H7 (cell line): ENCODE results near the gene HMGB4. TPM values are rescaled to one million over a fixed set of nuclear protein-coding genes. Genes with fewer than 3 reads are reported as not detected.
A peak's percentile ranks its signal among the peaks of the same experiment; 100 is the strongest.

Source experiments
- DNase-seq: peaks from one replicate; pipeline ENCODE4 v3.0.0; 2012
- H3K27me3 ChIP-seq: 2 replicates; pipeline ENCODE4 v1.6.0; 2011; ENCODE audit warnings: mild to moderate bottlenecking, low read length; ENCODE audit not compliant: control insufficient read depth, insufficient read depth
- H3K36me3 ChIP-seq: replicated peaks from 2 replicates; pipeline ENCODE4 v1.5.1; 2011; ENCODE audit warnings: low read length; ENCODE audit not compliant: control insufficient read depth, insufficient read depth
- H3K4me3 ChIP-seq: 2 replicates; pipeline ENCODE4 v1.5.1; 2011; ENCODE audit warnings: low read depth, mild to moderate bottlenecking, control low read depth, low read length, moderate library complexity; ENCODE audit not compliant: insufficient read depth
- total RNA-seq: library from RNA; depleted of rRNA; stranded (reverse); fragments of >200 nt; shearing (Covaris generic); gene quantifications from 2 replicates; pipeline ENCODE4 v1.2.3, GENCODE V29; 2014

The HMGB4 gene
- total RNA-seq, 1 experiment from 2014 or later: not detected

DNA sequence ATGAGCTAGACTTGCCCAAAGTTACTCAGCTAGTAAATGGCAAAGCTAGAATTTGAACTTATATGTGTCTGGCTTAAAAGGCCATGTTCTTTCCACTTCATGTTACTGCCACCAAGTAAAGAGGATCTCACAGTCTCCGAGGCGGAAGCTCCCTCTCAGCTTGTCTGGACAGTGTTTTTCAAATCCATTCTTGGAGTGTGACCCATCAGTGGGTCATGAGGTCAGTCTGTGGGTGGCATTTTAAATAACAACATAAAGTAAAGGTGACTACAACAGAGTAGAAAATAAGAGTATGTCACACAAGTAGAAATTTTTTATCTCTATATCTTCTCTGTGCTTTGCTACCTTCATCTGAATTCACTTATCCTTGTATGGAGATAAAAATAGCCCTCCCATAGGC lies 3.2 kb upstream of the HMGB4 start:
- Histone ChIP-seq H3K4me3 (no peak overlapping the region), H3K27me3 (no peaks in the 10 kb centered on the region), H3K36me3 (no peaks in the 10 kb centered on the region)
- DNase-seq: no peak

DNA sequence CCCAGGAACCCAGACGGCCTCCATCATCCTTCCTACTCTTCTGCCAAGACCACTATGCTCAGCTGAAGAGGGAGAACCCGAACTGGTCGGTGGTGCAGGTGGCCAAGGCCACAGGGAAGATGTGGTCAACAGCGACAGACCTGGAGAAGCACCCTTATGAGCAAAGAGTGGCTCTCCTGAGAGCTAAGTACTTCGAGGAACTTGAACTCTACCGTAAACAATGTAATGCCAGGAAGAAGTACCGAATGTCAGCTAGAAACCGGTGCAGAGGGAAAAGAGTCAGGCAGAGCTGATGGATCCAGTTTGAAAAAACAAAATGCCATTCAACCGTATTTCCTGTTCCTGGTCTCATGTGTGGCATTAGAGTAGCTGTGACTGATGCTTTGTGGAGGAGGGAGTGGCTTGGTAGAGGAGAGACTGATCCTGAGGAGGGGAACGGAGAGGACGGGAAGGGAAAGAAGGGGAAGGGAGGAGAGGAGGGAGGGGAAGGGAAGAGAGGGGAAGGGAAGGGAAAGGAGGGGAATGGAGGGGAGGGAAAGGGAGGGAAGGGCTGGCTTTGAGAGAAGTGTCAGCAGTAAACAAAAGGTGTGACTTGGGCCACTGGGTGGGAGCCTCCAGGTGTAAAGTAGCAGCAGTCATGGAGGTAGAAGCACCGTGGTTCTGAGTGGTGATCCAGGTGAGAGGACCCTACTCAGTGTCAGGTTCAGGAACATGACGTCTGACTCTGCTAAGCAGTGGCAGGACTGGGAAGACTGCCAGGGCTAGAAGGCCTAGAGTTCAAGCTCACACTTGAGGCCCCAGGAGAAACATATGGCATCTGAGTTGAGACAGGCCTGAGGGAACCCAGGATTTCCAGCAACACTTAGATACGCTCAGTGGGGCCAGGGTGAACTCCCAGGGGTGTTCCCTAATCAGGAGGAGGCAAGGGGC lies 846 bp downstream of the HMGB4 start:
- Histone ChIP-seq H3K4me3 (no peak overlapping the region), H3K27me3 (no peaks in the 10 kb centered on the region), H3K36me3 (no peaks in the 10 kb centered on the region)
- DNase-seq: no peak

DNA sequence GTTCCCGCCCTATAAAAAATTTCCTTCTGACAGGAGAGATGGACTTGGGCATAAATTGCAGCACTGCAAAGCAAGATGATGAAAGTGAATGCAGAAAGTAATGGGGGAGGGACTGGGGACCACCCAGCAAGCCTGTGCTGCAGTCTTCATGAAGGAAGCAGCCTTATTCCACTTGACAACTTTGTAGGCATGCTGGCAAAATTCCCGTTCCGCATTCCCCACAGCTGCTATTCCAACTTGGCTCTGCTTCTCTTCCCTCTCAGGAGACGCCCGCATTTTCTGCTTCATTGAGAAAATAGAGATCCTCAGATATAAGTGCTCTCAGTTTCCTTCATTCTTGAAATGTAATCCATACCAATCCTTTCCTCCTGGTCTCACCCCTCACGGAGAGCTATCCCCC lies 2.4 kb downstream of the HMGB4 start:
- no peak overlapping the region for H3K4me3 ChIP-seq
- no peak for DNase-seq
- H3K27me3 ChIP-seq: no peaks in the 10 kb centered on the region
- H3K36me3 ChIP-seq: no peaks in the 10 kb centered on the region

DNA sequence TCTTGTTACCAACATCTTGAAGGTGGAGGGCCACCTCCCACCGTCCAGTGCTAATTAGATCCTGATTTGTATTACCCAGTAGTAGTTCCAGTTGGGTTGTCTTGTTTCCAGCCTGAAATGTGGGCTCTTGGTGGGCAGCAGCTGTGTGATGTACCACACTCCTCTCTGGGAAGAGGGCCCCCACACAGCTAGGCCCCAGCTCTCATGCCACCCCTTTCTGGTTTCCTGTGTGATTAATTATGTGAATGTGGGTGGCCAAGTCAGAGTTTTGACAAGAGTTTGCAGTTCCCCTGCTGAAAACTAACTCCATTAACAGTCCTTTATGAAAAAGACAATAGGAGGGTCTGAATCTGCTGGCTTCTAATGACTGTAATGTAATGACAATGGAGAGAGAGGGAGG lies 3.8 kb downstream of the HMGB4 start:
- no peak for DNase-seq
- H3K27me3 ChIP-seq: no peaks in the 10 kb centered on the region
- no peaks in the 10 kb centered on the region for H3K36me3 ChIP-seq
- H3K4me3 ChIP-seq: no peak overlapping the region

DNA sequence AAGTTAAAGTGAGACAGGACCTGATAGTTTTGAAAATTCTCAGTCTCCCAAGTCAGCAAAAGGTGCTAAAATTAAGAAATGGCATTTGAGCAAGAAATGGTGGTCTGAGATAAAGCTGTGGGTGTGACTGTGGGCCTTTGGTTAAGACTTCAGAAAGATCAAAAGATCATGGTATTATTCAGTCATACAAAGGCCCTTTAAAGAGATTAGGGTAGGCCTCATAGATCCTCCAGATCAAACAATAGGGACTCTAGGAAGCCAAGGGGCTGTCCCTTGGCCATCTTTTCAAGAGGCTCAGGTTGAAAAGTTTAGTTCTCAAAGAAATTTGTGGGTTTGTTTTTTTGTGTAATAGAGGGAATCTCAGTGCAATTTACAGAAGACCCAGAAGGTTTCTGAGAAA lies 8.4 kb downstream of the HMGB4 start:
- no peak for DNase-seq
- no peaks in the 10 kb centered on the region for H3K27me3 ChIP-seq
- no peaks in the 10 kb centered on the region for H3K36me3 ChIP-seq
- H3K4me3 ChIP-seq: no peak overlapping the region

DNA sequence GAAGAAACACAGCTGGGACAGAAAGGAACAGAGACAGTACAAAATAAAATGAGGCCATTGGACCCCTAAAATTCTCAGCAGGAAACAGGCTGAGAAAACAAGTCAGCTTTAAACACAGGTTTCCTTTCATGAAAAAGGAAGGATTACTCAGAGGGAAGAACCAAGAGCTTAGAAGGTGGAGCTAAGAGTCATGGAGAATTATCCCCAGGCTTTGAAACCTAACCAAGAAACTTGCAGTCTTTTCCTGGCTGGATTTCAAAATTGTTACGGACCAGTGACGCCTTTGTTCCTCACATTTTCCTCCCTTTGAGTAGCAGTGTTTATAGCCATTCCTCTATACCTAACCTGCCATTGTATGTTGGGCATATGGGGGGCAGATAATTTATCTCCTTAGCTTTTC lies 8.8 kb downstream of the HMGB4 start:
- no peaks in the 10 kb centered on the region for H3K27me3 ChIP-seq
- no peaks in the 10 kb centered on the region for H3K36me3 ChIP-seq
- no peak for DNase-seq
- H3K4me3 ChIP-seq: no peak overlapping the region

DNA sequence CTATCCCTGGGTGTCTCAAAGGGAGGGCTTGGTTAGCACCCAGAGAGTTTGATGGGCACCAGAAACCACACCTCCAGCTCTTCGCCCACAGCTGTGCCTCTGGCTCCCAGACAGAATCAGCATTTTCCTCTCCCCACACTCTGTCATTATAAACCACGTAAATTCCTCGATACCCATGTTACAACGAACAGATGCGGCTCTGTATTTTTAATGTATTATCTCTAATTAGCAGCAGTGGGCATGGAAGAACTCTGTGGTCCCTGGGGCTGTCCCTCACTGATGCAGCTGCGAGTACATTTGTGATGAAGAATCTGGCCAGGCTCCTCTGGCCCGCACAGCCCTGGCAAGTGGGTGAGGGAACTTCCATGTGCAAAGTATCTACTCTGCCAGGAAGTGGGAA lies 10.8 kb downstream of the HMGB4 start:
- Histone ChIP-seq H3K4me3 (no peak overlapping the region), H3K36me3 (no peaks in the 10 kb centered on the region), H3K27me3 (no peaks in the 10 kb centered on the region)
- DNase-seq: no peak

DNA sequence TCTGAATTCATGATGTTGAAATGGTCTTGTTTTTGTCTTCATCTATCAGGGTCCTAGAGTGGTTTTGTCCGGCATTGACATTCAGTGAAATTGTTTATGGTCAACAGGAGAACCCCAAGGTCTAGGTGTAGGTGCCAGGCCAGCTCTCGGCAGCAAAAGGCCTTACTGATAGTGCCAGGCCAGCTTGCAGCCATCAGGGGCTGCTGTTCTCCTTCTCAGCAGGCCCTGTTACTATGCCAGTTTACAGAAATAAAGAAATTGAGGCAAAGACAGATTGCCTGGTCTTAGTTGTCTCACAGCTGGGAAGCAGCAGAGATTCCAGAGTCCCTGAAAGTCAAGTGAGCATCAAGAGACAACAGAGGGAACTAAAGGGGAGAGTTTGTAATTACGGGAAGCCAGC lies 12.0 kb downstream of the HMGB4 start:
- H3K27me3 ChIP-seq: no peaks in the 10 kb centered on the region
- no peak for DNase-seq
- no peaks in the 10 kb centered on the region for H3K36me3 ChIP-seq
- no peak overlapping the region for H3K4me3 ChIP-seq

DNA sequence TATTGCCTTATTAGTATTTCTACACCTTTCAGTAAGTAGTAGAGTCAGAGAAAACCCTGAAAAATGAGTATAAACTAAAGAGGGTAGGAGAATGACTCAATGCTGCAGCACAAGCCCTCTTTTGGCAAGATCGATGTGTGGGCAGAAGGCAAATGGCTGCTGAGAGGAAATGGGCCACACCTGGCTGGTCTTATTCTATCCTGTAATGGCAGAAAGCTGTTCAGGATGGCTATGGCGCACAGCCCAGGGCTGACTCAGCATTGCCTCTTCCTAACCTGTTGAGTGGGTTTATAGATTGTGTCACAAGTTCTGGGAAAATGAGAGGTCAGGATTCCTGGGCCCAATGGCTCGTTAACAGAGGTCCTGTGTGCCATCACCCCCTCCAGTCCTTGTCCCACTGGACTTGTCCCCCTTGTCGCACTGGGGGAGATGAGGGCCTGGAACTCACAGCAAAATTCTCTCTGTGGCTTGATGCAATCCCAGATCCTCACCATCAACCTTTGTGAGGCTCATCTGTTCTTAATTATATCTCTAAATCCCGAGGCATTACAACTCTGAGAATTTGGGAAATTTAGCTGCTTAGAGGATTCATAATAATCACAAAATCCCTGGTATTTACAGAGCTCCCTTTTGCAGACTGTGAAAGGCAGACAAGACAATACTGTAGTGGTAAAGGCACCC lies 13.2 kb downstream of the HMGB4 start:
- Histone ChIP-seq H3K27me3 (no peaks in the 10 kb centered on the region), H3K36me3 (no peaks in the 10 kb centered on the region), H3K4me3 (no peak overlapping the region)
- DNase-seq: no peak

DNA sequence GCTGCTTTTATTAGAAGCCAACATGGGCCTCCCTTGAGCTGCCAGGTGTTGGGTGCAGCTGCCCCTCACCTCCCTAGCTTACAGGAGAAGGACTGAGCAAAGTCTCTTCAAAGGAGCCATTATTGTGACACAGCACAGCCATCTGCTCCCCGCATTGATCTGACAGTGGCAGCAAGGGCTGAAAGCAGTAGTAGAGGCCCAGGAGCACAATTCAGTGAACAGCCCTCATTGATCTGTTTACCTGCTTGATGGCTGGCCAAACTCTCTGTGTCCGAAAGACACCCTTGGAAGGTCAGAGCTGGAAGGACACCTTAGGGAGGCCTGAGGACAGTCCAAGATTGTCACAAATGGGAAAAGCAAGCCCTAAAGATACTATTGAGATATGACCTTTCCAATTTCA lies 14.5 kb downstream of the HMGB4 start:
- Histone ChIP-seq H3K4me3 (no peak overlapping the region), H3K36me3 (no peaks in the 10 kb centered on the region), H3K27me3 (no peaks in the 10 kb centered on the region)
- DNase-seq: no peak

DNA sequence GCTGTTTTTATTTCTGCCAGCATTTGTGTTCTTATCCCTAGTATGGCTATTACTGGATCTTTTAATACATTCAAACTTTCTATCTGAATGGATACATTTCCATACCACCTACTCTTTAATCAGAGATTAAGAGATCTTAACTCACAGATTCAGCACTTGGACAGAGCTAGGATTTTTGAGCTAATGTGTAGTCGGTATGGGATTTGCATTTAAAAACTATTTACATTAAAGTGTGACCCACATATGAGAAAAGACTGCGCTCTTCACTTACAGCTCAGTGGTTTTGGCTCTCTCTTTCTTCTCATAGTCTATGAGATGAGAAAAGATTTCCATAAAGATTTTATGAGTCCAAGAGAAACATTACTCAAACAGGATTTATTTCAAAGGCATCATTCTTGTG lies 16.4 kb downstream of the HMGB4 start:
- H3K27me3 ChIP-seq: no peaks in the 10 kb centered on the region
- no peak overlapping the region for H3K4me3 ChIP-seq
- no peak for DNase-seq
- no peaks in the 10 kb centered on the region for H3K36me3 ChIP-seq

DNA sequence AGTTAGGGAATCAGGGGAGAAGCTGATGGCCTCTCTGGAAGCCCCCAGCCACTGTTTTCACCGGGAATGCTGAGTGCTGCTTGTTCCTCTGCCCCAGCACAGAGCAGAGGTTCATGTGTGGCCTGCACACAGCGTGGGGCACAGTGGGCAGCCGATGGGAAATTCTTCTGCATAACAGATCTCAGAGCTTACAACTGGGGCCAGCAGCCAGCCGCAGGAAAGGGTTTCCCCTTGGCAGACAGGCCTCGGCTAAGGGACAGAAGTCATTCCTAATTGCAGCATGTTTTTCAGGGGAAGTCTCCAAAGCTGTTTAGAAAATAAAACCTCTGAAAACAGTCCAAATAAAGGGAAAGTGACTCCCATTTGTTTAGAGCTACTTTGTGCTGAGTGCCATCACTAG lies 22.6 kb downstream of the HMGB4 start:
- Histone ChIP-seq H3K4me3 (no peak overlapping the region), H3K36me3 (no peaks in the 10 kb centered on the region), H3K27me3 (no peaks in the 10 kb centered on the region)
- peak; percentile 51 for DNase-seq

DNA sequence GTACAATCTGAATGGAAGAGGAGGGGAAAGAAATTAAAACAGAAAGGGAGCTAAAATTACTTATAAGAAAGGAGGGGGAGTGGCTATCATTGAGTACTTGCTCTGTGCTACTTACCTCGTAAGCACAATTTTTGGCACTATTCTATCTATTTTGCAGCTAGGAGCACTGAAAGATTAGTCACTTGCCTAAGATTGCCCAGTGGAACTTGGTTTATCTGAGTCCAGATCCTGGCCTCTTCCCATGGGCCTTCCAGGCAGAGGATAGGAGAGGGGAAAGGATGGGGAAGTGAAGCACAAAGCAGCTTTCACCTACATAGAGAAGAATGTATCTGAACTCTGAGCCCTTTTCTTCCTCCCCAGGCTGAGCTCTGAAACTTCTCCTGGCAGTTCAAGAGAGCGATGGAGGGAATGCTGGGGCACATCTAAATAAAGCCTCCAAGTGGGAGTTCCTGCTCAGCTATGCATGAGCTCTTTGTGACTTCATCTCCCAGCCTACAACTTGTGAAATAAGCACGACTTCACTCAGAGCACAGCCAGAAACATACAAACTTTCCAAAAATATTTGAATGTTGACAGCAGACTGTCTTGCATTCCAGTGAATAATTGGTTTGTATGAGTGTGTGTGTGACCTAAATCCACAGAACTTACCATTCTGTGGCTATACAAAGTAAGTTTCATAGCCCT lies 29.4 kb downstream of the HMGB4 start:
- no peak for DNase-seq
- Histone ChIP-seq H3K27me3 (no peaks in the 10 kb centered on the region), H3K36me3 (no peaks in the 10 kb centered on the region), H3K4me3 (no peak overlapping the region)

DNA sequence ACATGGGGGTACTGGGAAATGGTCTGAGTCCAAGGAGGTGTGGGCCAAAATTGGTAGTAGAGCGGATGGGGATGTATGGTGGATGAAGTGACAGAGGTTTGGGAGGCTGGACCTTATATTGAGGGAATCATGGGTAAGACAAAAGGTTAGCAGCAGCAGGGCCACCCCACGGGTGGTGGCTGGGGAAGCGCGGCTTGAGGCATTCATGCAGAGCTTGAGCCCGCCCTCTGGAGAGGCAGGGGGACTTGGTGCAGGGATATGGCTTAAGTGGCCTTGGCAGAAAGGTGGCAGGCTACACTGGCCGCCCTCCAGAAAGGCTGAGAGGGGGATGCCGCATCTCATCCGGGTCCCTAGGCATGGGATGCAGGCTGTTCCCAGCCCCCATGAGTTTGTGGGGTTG lies 31.5 kb downstream of the HMGB4 start:
- Histone ChIP-seq H3K4me3 (no peak overlapping the region), H3K36me3 (no peaks in the 10 kb centered on the region), H3K27me3 (no peaks in the 10 kb centered on the region)
- peak; percentile 35 for DNase-seq

DNA sequence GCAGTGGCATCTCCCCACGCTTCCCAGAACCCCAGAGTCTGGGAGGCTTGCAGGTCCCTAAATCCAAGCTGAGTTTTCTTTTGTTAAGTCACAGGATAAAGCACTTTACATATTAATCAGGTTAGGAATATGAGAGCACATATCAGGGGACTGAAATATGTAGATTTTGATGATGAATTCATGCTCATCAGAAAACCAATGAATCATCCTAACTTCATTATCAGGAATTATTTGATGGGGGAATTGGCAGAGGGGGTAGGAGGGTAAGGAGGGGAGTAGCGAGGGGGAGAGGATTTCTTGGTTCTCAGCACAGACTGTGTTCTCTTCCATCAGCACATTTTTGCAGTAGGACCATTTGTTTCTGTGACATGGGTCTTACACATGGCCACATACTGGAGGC lies 32.1 kb downstream of the HMGB4 start:
- Histone ChIP-seq H3K4me3 (no peak overlapping the region), H3K27me3 (no peaks in the 10 kb centered on the region), H3K36me3 (no peaks in the 10 kb centered on the region)
- DNase-seq: no peak
